ENCODE measurements around the gene TBX15.
A peak's percentile ranks its signal among the peaks of the same experiment; 100 is the strongest.

The TBX15 gene

GRCh38 chr1:118988186-118989005 is at the start of gene TBX15:
TBX15 (minus strand) TSS chr1:118988343; CDS start chr1:118987795, 548 bp downstream.
- no peak for DNase-seq

- no peak for DNase-seq
These were observed 46.2 kb upstream of the TBX15 start for GRCh38 chr1:119034359-119034758.

- DNase-seq = no peak
These were observed 44.8 kb upstream of the TBX15 start for GRCh38 chr1:119032986-119033385.

GRCh38 chr1:119027759-119028158 is 39.6 kb upstream of the TBX15 start:
- DNase-seq = no peak

GRCh38 chr1:119026956-119027355 is 38.8 kb upstream of the TBX15 start:
- DNase-seq = no peak

- DNase-seq = no peak
These were observed 27.4 kb upstream of the TBX15 start for GRCh38 chr1:119015547-119015946.

- no peak for DNase-seq
These were observed 24.2 kb upstream of the TBX15 start for GRCh38 chr1:119012383-119012782.

GRCh38 chr1:119011706-119012105 is 23.6 kb upstream of the TBX15 start:
- no peak for DNase-seq

- DNase-seq = no peak
These were observed 23.0 kb upstream of the TBX15 start for GRCh38 chr1:119011116-119011515.

GRCh38 chr1:119010201-119010600 is 22.1 kb upstream of the TBX15 start:
- no peak for DNase-seq

- DNase-seq = no peak
These were observed 21.1 kb upstream of the TBX15 start for GRCh38 chr1:119009312-119009655.

- peak in 1 of 2 experiments; percentile 27 for DNase-seq
These were observed 20.6 kb upstream of the TBX15 start for GRCh38 chr1:119008483-119009311.

GRCh38 chr1:119007670-119008482 is 19.7 kb upstream of the TBX15 start:
- peak in 1 of 2 experiments; percentile 25 for DNase-seq

GRCh38 chr1:119007339-119007669 is 19.2 kb upstream of the TBX15 start:
- DNase-seq = no peak

- DNase-seq = no peak
These were observed 18.5 kb upstream of the TBX15 start for GRCh38 chr1:119006406-119007279.

- DNase-seq = no peak
These were observed 17.7 kb upstream of the TBX15 start for GRCh38 chr1:119005724-119006405.

GRCh38 chr1:119004781-119005180 is 16.6 kb upstream of the TBX15 start:
- no peak for DNase-seq

- no peak for DNase-seq
These were observed 16.0 kb upstream of the TBX15 start for GRCh38 chr1:119004129-119004527.

- DNase-seq = no peak
These were observed 15.4 kb upstream of the TBX15 start for GRCh38 chr1:119003413-119004128.

- DNase-seq = no peak
These were observed 14.0 kb upstream of the TBX15 start for GRCh38 chr1:119002028-119002686.

All from activated T-cell treated with anti-CD3 and anti-CD28 coated beads, Interleukin-2, amount 50 U/mL, for 48 hours (primary cell).